ENCODE measurements around the gene LGR5. TPM values are rescaled to one million over a fixed set of nuclear protein-coding genes. Genes with fewer than 3 reads are reported as not detected.

LGR5 gene
- total and polyA plus RNA-seq, 2 of the 4 experiments (the other 2 are of a cell fraction): not detected

DNA sequence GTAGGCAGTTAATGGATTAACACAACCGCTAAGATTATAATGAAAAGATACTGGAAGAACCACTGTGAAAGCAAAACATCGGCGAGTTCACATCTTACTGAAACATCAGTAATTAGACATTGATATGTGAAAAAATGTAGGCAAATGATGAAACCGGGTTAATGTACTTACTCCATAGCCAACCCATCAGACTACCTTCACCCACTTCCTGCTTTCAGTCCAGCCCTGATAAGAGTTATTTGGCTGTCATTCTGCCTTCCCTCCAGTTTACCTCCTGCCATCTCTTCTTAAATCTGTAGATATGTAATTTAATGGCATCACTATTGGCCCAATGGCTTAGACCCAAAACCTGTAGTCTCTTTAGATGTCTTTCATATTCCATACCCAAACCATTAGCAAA is 46.0 kb upstream of the LGR5 start:
- in situ Hi-C loops (cut with MboI; ENCODE audit: low sequenced_read_pairs): loop anchor here (25.0 kb wide), 1 partner anchor 656 kb away; no protein-coding TSS in a partner anchor
- Histone ChIP-seq H3K9ac (ENCODE audit: low read depth, low read length) (no peak overlapping the region), H2AK5ac (ENCODE audit: low read depth, low read length) (no peak overlapping the region), H2BK20ac (ENCODE audit: low read depth, low read length) (no peak overlapping the region), H2AFZ (replicated peaks; ENCODE audit: low read length, poor library complexity) (no peak overlapping the region), H3K18ac (ENCODE audit: low read depth, low read length) (no peak overlapping the region), H4K8ac (ENCODE audit: low read depth in 2 of 2, low read length in 2 of 2) (no peak overlapping the region), H2BK5ac (ENCODE audit: low read depth, low read length, poor library complexity, severe bottlenecking) (no peak overlapping the region), H3K36me3 (ENCODE audit: control insufficient read depth, insufficient read depth, low read length) (no peaks in the 10 kb centered on the region), H2AK9ac (replicated peaks; ENCODE audit: low read depth, low read length, poor library complexity) (no peak overlapping the region), H3K4me3 (ENCODE audit: insufficient read depth, low read depth, low read length) (no peak overlapping the region), H3K4me1 (ENCODE audit: control insufficient read depth, insufficient read depth, low read length) (no peaks in the 10 kb centered on the region), H3K9me3 (ENCODE audit: control insufficient read depth, insufficient read depth, low read length) (no peaks in the 10 kb centered on the region), H3K79me1 (ENCODE audit: low read depth in 1 of 2, low read length in 2 of 2) (no peaks in the 10 kb centered on the region), H2BK15ac (ENCODE audit: low read depth, low read length) (no peak overlapping the region), H3K9me1 (ENCODE audit: insufficient read depth, low read length) (no peaks in the 10 kb centered on the region), H3K4ac (ENCODE audit: low read depth, low read length) (no peak overlapping the region), H4K20me1 (ENCODE audit: insufficient read depth, low read length) (no peaks in the 10 kb centered on the region), H3K27ac (ENCODE audit: insufficient read depth, low read length) (no peak overlapping the region), H4K91ac (ENCODE audit: insufficient read depth, low read depth, low read length) (no peak overlapping the region), H2BK120ac (ENCODE audit: low read depth, low read length) (no peak overlapping the region), H3K14ac (replicated peaks; ENCODE audit: low read depth, low read length) (no peak overlapping the region), H4K5ac (ENCODE audit: low read depth, low read length) (no peak overlapping the region), H3K4me2 (ENCODE audit: low read depth, low read length) (no peak overlapping the region), H3K23ac (ENCODE audit: low read depth, low read length) (no peak overlapping the region), H3K56ac (ENCODE audit: extremely low read depth, insufficient read depth, low read length) (no peak overlapping the region), H3K27me3 (ENCODE audit: control insufficient read depth, insufficient read depth, low read length) (no peaks in the 10 kb centered on the region)
- POLR2A ChIA-PET (ENCODE audit: unreplicated experiment): no interaction called here
- no TSS peak for BruUV-seq (replicated peaks)
- no CpG with 5 or more reads among the region's 4 CpGs for WGBS, 2 experiments (ENCODE audit: extremely low coverage in 2 of 2, insufficient read length in 1 of 2)
- TF ChIP-seq MXI1 (IDR thresholded peaks at IDR 0.05; ENCODE audit: borderline replicate concordance, low read depth, low read length) (no peak), MAFK (IDR thresholded peaks at IDR 0.05; ENCODE audit: low read depth, low read length) (no peak), CEBPB (IDR thresholded peaks at IDR 0.05; ENCODE audit: low read depth, low read length) (no peak), NFE2L2 (IDR thresholded peaks at IDR 0.05; ENCODE audit: low read depth, low read length) (no peak), RCOR1 (IDR thresholded peaks at IDR 0.05; ENCODE audit: insufficient replicate concordance, low read length) (no peak), CHD1 (IDR thresholded peaks at IDR 0.05; ENCODE audit: low read depth, low read length) (no peak), RFX5 (IDR thresholded peaks at IDR 0.05; ENCODE audit: low read depth, low read length) (no peak), FOS (IDR thresholded peaks at IDR 0.05; ENCODE audit: low read depth, low read length) (no peak), SMC3 (IDR thresholded peaks at IDR 0.05; ENCODE audit: low read depth, low read length) (no peak)
- TF ChIP-seq, protein P1, sequence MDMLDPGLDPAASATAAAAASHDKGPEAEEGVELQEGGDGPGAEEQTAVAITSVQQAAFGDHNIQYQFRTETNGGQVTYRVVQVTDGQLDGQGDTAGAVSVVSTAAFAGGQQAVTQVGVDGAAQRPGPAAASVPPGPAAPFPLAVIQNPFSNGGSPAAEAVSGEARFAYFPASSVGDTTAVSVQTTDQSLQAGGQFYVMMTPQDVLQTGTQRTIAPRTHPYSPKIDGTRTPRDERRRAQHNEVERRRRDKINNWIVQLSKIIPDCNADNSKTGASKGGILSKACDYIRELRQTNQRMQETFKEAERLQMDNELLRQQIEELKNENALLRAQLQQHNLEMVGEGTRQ (IDR thresholded peaks at IDR 0.05; ENCODE audit: low read depth, low read length): no peak
- TF ChIP-seq, protein P2, sequence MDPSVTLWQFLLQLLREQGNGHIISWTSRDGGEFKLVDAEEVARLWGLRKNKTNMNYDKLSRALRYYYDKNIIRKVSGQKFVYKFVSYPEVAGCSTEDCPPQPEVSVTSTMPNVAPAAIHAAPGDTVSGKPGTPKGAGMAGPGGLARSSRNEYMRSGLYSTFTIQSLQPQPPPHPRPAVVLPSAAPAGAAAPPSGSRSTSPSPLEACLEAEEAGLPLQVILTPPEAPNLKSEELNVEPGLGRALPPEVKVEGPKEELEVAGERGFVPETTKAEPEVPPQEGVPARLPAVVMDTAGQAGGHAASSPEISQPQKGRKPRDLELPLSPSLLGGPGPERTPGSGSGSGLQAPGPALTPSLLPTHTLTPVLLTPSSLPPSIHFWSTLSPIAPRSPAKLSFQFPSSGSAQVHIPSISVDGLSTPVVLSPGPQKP (IDR thresholded peaks at IDR 0.05; ENCODE audit: borderline replicate concordance, low read depth, low read length): no peak
- CTCF ChIA-PET: interaction anchor here (1.0 kb wide), 1 partner anchor 660 kb away, joined by 7 read pairs; no protein-coding TSS in a partner anchor
- ATAC-seq (ENCODE audit: low read depth) (no peak), DNase-seq (no peak)
- dilution Hi-C loops (cut with HindIII; ENCODE audit: low sequenced_read_pairs, unreplicated experiment): no loop called here
- intact Hi-C loops (cut with micrococcal nuclease): loop anchor here (2.0 kb wide), 1 partner anchor 661 kb away; no protein-coding TSS in a partner anchor

Data from IMR-90 (cell line).